A549 (cell line): Measurements from ENCODE around the gene HERPUD2.

Source experiments
- BHLHE40 ChIP-seq: IDR thresholded peaks from 2 replicates; pipeline ENCODE4 v1.6.1; 2012; ENCODE audit warnings: low read depth, low read length, inconsistent platforms
- JUN ChIP-seq, 2 experiments: fragments of >200 bp; sonication (Bioruptor Twin); formaldehyde crosslinking; IDR thresholded peaks; 2 replicates in 1 of 2; 3 replicates in 1 of 2; pipeline ENCODE4 v1.6.1; 2016 to 2017
- MAZ ChIP-seq: fragments of 150-350 bp; IDR thresholded peaks from 2 replicates; pipeline ENCODE4 v1.6.1; 2014; ENCODE audit warnings: antibody characterized with exemption, low read depth, low read length, borderline replicate concordance
- POLR2A ChIP-seq: IDR thresholded peaks from 2 replicates; pipeline ENCODE4 v1.6.1; 2012; ENCODE audit warnings: mild to moderate bottlenecking, low read length
- RCOR1 ChIP-seq: fragments of 150-350 bp; IDR thresholded peaks from 2 replicates; pipeline ENCODE4 v1.6.1; 2014; ENCODE audit warnings: antibody characterized with exemption, low read length, low read depth
- SMC3 ChIP-seq: fragments of >200 bp; sonication (Bioruptor Twin); formaldehyde crosslinking; IDR thresholded peaks from 3 replicates; pipeline ENCODE4 v1.6.1; 2018; ENCODE audit warnings: inconsistent platforms
- SREBF2 ChIP-seq: fragments of 450-650 bp; IDR thresholded peaks from 2 replicates; pipeline ENCODE4 v1.6.1; 2014; ENCODE audit warnings: mild to moderate bottlenecking, moderate library complexity
- TF ChIP-seq, protein P1 (sequence below): IDR thresholded peaks from 2 replicates; pipeline ENCODE4 v1.6.1; 2012
- TF ChIP-seq, protein P2 (sequence below): fragments of >200 bp; sonication (Bioruptor Twin); formaldehyde crosslinking; IDR thresholded peaks from 3 replicates; pipeline ENCODE4 v1.5.1; 2016

DNA sequence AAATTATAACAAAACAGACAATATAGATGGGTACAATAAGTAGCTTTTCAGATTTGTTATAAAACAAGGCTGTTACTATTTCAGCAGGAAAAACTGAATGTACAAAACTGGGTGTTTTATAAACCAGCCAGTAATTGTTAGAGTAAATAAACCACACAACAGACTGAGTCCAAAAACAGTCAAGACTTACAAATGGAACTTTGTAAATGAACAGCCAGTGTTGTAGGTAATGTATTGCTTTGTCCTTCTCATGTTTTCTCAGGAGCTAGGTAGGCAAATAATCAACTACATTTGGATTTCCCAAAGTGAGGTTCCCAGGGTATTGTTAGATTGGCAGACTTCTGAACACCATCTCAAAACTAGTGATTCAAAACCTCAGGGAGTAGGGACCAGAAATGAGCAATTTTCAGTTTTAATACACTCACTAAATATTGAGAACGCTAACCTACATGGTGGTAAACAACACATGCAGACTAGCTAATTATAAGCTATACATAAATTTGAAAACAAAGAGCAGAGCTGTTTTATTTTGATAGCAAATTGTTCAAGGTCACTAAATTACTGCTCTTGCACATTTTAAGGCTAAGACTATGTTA lies 36.2 kb downstream of the HERPUD2 start:
- TF ChIP-seq, protein P1, sequence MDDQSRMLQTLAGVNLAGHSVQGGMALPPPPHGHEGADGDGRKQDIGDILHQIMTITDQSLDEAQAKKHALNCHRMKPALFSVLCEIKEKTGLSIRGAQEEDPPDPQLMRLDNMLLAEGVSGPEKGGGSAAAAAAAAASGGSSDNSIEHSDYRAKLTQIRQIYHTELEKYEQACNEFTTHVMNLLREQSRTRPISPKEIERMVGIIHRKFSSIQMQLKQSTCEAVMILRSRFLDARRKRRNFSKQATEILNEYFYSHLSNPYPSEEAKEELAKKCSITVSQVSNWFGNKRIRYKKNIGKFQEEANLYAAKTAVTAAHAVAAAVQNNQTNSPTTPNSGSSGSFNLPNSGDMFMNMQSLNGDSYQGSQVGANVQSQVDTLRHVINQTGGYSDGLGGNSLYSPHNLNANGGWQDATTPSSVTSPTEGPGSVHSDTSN = no peak
- TF ChIP-seq POLR2A (no peak), BHLHE40 (no peak), RCOR1 (no peak), MAZ (no peak), SMC3 (no peak), JUN (IDR thresholded peaks at IDR 0.05) (no peak), SREBF2 (no peak)
- TF ChIP-seq, protein P2, sequence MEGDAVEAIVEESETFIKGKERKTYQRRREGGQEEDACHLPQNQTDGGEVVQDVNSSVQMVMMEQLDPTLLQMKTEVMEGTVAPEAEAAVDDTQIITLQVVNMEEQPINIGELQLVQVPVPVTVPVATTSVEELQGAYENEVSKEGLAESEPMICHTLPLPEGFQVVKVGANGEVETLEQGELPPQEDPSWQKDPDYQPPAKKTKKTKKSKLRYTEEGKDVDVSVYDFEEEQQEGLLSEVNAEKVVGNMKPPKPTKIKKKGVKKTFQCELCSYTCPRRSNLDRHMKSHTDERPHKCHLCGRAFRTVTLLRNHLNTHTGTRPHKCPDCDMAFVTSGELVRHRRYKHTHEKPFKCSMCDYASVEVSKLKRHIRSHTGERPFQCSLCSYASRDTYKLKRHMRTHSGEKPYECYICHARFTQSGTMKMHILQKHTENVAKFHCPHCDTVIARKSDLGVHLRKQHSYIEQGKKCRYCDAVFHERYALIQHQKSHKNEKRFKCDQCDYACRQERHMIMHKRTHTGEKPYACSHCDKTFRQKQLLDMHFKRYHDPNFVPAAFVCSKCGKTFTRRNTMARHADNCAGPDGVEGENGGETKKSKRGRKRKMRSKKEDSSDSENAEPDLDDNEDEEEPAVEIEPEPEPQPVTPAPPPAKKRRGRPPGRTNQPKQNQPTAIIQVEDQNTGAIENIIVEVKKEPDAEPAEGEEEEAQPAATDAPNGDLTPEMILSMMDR = no peak
